Karpas-422 (cell line): ENCODE results near the gene SYCE3. TPM values are rescaled to one million over a fixed set of nuclear protein-coding genes. Genes with fewer than 3 reads are reported as not detected.

Source experiments
- DNase-seq: peaks from one replicate; pipeline ENCODE4 v3.0.0-alpha.2; 2015
- H2AFZ ChIP-seq: fragments of 200-600 bp; sonication (generic); 2 replicates; pipeline ENCODE4 v1.6.1; 2014; ENCODE audit warnings: antibody characterized with exemption, low read length, mixed read lengths
- H3K27ac ChIP-seq: fragments of 200-600 bp; sonication (generic); 2 replicates; pipeline ENCODE4 v1.5.1; 2014; ENCODE audit warnings: mild to moderate bottlenecking, low read length, moderate library complexity
- H3K27me3 ChIP-seq: fragments of 200-600 bp; sonication (generic); 2 replicates; pipeline ENCODE4 v1.6.1; 2014; ENCODE audit warnings: low read length, mixed read lengths
- H3K36me3 ChIP-seq: fragments of 200-600 bp; sonication (generic); 2 replicates; pipeline ENCODE4 v1.6.1; 2014; ENCODE audit warnings: low read length, mixed read lengths; ENCODE audit not compliant: insufficient read depth
- H3K4me1 ChIP-seq: fragments of 200-600 bp; sonication (generic); 2 replicates; pipeline ENCODE4 v1.6.1; 2014; ENCODE audit warnings: mild to moderate bottlenecking, low read length, mixed read lengths
- H3K4me2 ChIP-seq: fragments of 200-600 bp; sonication (generic); 2 replicates; pipeline ENCODE4 v1.6.1; 2014; ENCODE audit warnings: low read length, low read depth, mild to moderate bottlenecking; ENCODE audit not compliant: poor library complexity, severe bottlenecking
- H3K4me3 ChIP-seq: fragments of 200-600 bp; sonication (generic); 2 replicates; pipeline ENCODE4 v1.5.1; 2014; ENCODE audit warnings: mild to moderate bottlenecking, antibody characterized with exemption, low read length, mixed read lengths
- H3K79me2 ChIP-seq: fragments of 200-600 bp; sonication (generic); 2 replicates; pipeline ENCODE4 v1.6.1; 2014; ENCODE audit warnings: mild to moderate bottlenecking, low read length, mixed read lengths
- H3K9ac ChIP-seq: fragments of 200-600 bp; sonication (generic); 2 replicates; pipeline ENCODE4 v1.6.0; 2014; ENCODE audit warnings: low read length
- H3K9me2 ChIP-seq: fragments of 200-600 bp; sonication (generic), shearing (Covaris generic); replicated peaks from 2 replicates; pipeline ENCODE4 v1.6.0; 2014; ENCODE audit warnings: mild to moderate bottlenecking, low read length, moderate library complexity; ENCODE audit not compliant: insufficient read depth
- H3K9me3 ChIP-seq: fragments of 300-700, 200-600 bp; sonication (generic); 2 replicates; pipeline ENCODE4 v1.6.1; 2014; ENCODE audit warnings: low read length, mixed read lengths
- H4K20me1 ChIP-seq: fragments of 200-600 bp; sonication (generic); 2 replicates; pipeline ENCODE4 v1.6.1; 2014; ENCODE audit warnings: mild to moderate bottlenecking, antibody characterized with exemption, low read length, low read depth; ENCODE audit not compliant: insufficient read depth
- total RNA-seq: library from RNA; depleted of rRNA; stranded (reverse); fragments of >200 nt; shearing (Covaris generic); gene quantifications from 2 replicates; pipeline ENCODE4 v1.2.3, GENCODE V29; 2014; ENCODE audit warnings: low replicate concordance

SYCE3 gene
- total RNA-seq, 1 experiment from 2014 or later = not detected

DNA sequence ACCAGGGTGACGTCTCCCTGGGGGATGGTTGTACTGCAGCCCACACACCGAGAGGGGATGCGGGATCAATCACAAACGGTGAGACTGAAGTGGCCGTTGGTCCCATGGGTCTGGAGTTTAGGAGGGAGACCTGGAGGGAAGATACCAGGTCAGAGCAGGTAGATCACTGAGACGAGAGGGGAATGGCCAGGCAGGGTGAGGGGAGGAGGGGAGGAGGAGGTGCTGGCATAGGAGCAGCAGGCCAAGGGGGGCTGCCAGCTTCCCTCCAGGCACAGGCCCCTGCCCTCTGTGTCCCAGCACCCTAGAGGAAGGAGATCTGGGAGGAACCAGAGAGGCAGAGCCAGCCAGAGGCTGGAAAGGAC is 44.9 kb upstream of the SYCE3 start:
- Histone ChIP-seq H3K9me2 (no peaks in the 10 kb centered on the region), H3K27ac (no peak overlapping the region), H3K4me1 (peaks cover 10% of the 10 kb centered on the region), H3K9me3 (no peaks in the 10 kb centered on the region), H3K4me2 (no peak overlapping the region), H3K9ac (no peak overlapping the region), H3K36me3 (no peaks in the 10 kb centered on the region), H3K27me3 (no peaks in the 10 kb centered on the region), H3K79me2 (no peaks in the 10 kb centered on the region), H3K4me3 (no peak overlapping the region), H4K20me1 (no peaks in the 10 kb centered on the region; the same call in 1 of the 2 replicates), H2AFZ (no peak overlapping the region)
- DNase-seq = no peak

GRCh38 chr22:50606946-50607658 is 44.4 kb upstream of the SYCE3 start:
- H3K9me2 ChIP-seq = no peaks in the 10 kb centered on the region
- peaks cover 10% of the 10 kb centered on the region for H3K4me1 ChIP-seq
- DNase-seq = no peak
- no peak overlapping the region for H2AFZ ChIP-seq
- no peak overlapping the region for H3K27ac ChIP-seq
- H3K79me2 ChIP-seq = no peaks in the 10 kb centered on the region
- H3K27me3 ChIP-seq = no peaks in the 10 kb centered on the region
- H4K20me1 ChIP-seq = no peaks in the 10 kb centered on the region; the same call in 1 of the 2 replicates
- no peak overlapping the region for H3K4me3 ChIP-seq
- H3K36me3 ChIP-seq = no peaks in the 10 kb centered on the region
- no peaks in the 10 kb centered on the region for H3K9me3 ChIP-seq
- H3K9ac ChIP-seq = no peak overlapping the region
- H3K4me2 ChIP-seq = no peak overlapping the region

DNA sequence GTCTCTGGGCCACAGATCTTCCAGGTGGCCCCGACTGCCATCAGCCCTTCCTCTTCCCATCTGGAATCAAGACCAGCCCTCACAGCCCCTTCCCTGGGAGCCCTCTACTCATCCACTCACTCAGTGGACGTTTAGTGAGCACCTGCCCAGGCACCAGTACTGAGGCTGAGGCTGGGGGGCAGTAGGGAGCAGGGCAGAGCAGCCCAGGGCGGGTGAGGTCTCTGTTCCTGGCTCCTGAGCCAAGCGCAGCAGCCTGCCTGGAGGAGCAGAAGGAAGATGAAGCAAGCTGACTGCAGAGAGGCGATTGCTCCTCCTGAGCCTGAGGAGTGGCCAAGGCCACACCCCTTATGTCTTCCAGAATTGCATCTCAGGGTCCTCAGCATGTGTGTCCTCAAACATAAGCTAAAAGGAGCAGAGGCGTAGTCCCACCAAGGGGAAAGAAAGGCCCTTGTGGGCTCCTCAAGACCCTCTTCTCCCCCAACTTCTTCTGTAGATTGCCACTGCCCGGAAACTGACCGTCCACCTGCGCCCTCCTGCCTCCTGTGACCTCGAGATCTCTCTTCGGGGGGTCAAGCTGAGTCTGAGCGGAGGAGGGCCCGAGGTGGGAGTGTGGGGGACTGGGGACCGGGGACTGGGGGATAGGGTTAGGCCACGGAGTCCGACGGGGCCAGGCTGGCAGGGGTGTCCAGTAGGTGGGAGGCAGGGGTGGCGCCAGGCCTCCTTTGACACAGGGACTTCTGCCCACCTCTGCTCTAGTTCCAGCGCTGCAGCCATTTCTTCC is 43.6 kb upstream of the SYCE3 start:
- H4K20me1 ChIP-seq = no peaks in the 10 kb centered on the region; the same call in 1 of the 2 replicates
- no peaks in the 10 kb centered on the region for H3K27me3 ChIP-seq

GRCh38 chr22:50605613-50606074 is 42.9 kb upstream of the SYCE3 start:
- H3K4me1 ChIP-seq = peaks cover 10% of the 10 kb centered on the region
- H4K20me1 ChIP-seq = no peaks in the 10 kb centered on the region; the same call in 1 of the 2 replicates
- H3K9ac ChIP-seq = no peak overlapping the region
- H3K79me2 ChIP-seq = no peaks in the 10 kb centered on the region
- DNase-seq = no peak
- no peak overlapping the region for H3K27ac ChIP-seq
- no peaks in the 10 kb centered on the region for H3K9me2 ChIP-seq
- H3K4me2 ChIP-seq = no peak overlapping the region
- no peaks in the 10 kb centered on the region for H3K36me3 ChIP-seq
- no peak overlapping the region for H3K4me3 ChIP-seq
- no peak overlapping the region for H2AFZ ChIP-seq
- no peaks in the 10 kb centered on the region for H3K9me3 ChIP-seq
- no peaks in the 10 kb centered on the region for H3K27me3 ChIP-seq

More for the DNA sequence above, 43.6 kb upstream of the SYCE3 start:
- DNase-seq = no peak
- Histone ChIP-seq H3K4me2 (no peak overlapping the region), H3K9me3 (no peaks in the 10 kb centered on the region), H3K79me2 (no peaks in the 10 kb centered on the region), H3K9ac (no peak overlapping the region), H3K36me3 (no peaks in the 10 kb centered on the region), H3K4me1 (peaks cover 10% of the 10 kb centered on the region), H2AFZ (no peak overlapping the region), H3K9me2 (no peaks in the 10 kb centered on the region), H3K27ac (no peak overlapping the region), H3K4me3 (no peak overlapping the region)

- no peaks in the 10 kb centered on the region for H3K27me3 ChIP-seq
- no peak overlapping the region for H3K9ac ChIP-seq
- H2AFZ ChIP-seq = no peak overlapping the region
- no peaks in the 10 kb centered on the region for H3K79me2 ChIP-seq
- H3K36me3 ChIP-seq = no peaks in the 10 kb centered on the region
- no peak overlapping the region for H3K4me2 ChIP-seq
- H4K20me1 ChIP-seq = no peaks in the 10 kb centered on the region; the same call in 1 of the 2 replicates
- H3K4me3 ChIP-seq = no peak overlapping the region
- no peaks in the 10 kb centered on the region for H3K9me2 ChIP-seq
- DNase-seq = no peak
- no peaks in the 10 kb centered on the region for H3K9me3 ChIP-seq
- no peak overlapping the region for H3K27ac ChIP-seq
- peaks cover 10% of the 10 kb centered on the region for H3K4me1 ChIP-seq
Observed at GRCh38 chr22:50605002-50605612, 42.4 kb upstream of the SYCE3 start.

- Histone ChIP-seq H3K27ac (no peak overlapping the region), H3K9me2 (no peaks in the 10 kb centered on the region), H2AFZ (no peak overlapping the region), H3K27me3 (no peaks in the 10 kb centered on the region), H3K4me2 (no peak overlapping the region), H4K20me1 (no peaks in the 10 kb centered on the region; the same call in 1 of the 2 replicates), H3K79me2 (no peaks in the 10 kb centered on the region), H3K9me3 (no peaks in the 10 kb centered on the region), H3K36me3 (no peaks in the 10 kb centered on the region), H3K9ac (no peak overlapping the region), H3K4me1 (peaks cover 10% of the 10 kb centered on the region), H3K4me3 (no peak overlapping the region)
- no peak for DNase-seq
Observed at GRCh38 chr22:50604256-50605001, 41.7 kb upstream of the SYCE3 start.

GRCh38 chr22:50603511-50604255 is 41.0 kb upstream of the SYCE3 start:
- H4K20me1 ChIP-seq = no peaks in the 10 kb centered on the region; the same call in 1 of the 2 replicates
- H3K4me2 ChIP-seq = no peak overlapping the region
- no peaks in the 10 kb centered on the region for H3K9me3 ChIP-seq
- no peak overlapping the region for H3K9ac ChIP-seq
- DNase-seq = no peak
- no peaks in the 10 kb centered on the region for H3K36me3 ChIP-seq
- H3K27ac ChIP-seq = no peak overlapping the region
- no peak overlapping the region for H2AFZ ChIP-seq
- peaks cover 10% of the 10 kb centered on the region for H3K4me1 ChIP-seq
- H3K27me3 ChIP-seq = no peaks in the 10 kb centered on the region
- H3K4me3 ChIP-seq = no peak overlapping the region
- H3K79me2 ChIP-seq = no peaks in the 10 kb centered on the region
- no peaks in the 10 kb centered on the region for H3K9me2 ChIP-seq
